ENCODE data around the gene ETHE1.

- no peak for TF ChIP-seq POLR2A (IDR thresholded peaks at IDR 0.05)
- TF ChIP-seq CTCF (IDR thresholded peaks at IDR 0.05) = no peak
- no peak for TF ChIP-seq POLR2AphosphoS5 (IDR thresholded peaks at IDR 0.05)
Observed at GRCh38 chr19:43511324-43511723, 15.7 kb downstream of the ETHE1 start.
